WERI-Rb-1 (cell line): ENCODE data around the gene CMTM6.

Experiments used
- DNase-seq: peaks from one replicate; pipeline ENCODE4 v3.0.0-alpha.2; 2020
- H3K27ac ChIP-seq: fragments of 250-450 bp; sonication (Bioruptor Pico); 2 replicates; pipeline ENCODE4 v1.5.1; 2020; ENCODE audit warnings: mild to moderate bottlenecking, moderate library complexity
- H3K27me3 ChIP-seq: fragments of 250-450 bp; sonication (Bioruptor Pico); 2 replicates; pipeline ENCODE4 v1.5.1; 2021; ENCODE audit warnings: mild to moderate bottlenecking, low read depth, moderate library complexity; ENCODE audit not compliant: insufficient read depth, severe bottlenecking
- H3K36me3 ChIP-seq: fragments of 250-450 bp; sonication (Bioruptor Pico); 2 replicates; pipeline ENCODE4 v1.5.1; 2020; ENCODE audit warnings: mild to moderate bottlenecking, moderate library complexity
- H3K4me3 ChIP-seq: 2 replicates; pipeline ENCODE4 v1.5.1; 2011; ENCODE audit warnings: low read depth, mild to moderate bottlenecking, control low read depth, low read length
- H3K9me3 ChIP-seq: fragments of 250-450 bp; sonication (Bioruptor Pico); 2 replicates; pipeline ENCODE4 v1.5.1; 2021; ENCODE audit warnings: mild to moderate bottlenecking, moderate library complexity; ENCODE audit not compliant: severe bottlenecking
- CTCF ChIP-seq: IDR thresholded peaks from 2 replicates; pipeline ENCODE4 v1.5.1; 2011; ENCODE audit warnings: low read depth, mild to moderate bottlenecking, control low read depth, inconsistent platforms, low read length

The CMTM6 gene

GRCh38 chr3:32495085-32495484 is 7.6 kb downstream of the CMTM6 start:
- Histone ChIP-seq H3K4me3 (no peak overlapping the region), H3K27ac (no peak overlapping the region), H3K9me3 (no peaks in the 10 kb centered on the region), H3K27me3 (no peaks in the 10 kb centered on the region), H3K36me3 (no peaks in the 10 kb centered on the region)
- no peak for DNase-seq
- no peak for TF ChIP-seq CTCF

- H3K4me3 ChIP-seq: no peak overlapping the region
- H3K36me3 ChIP-seq: no peaks in the 10 kb centered on the region; the same call in 1 of the 2 replicates
- no peak overlapping the region for H3K27ac ChIP-seq
- TF ChIP-seq CTCF: no peak
- no peaks in the 10 kb centered on the region for H3K27me3 ChIP-seq
- DNase-seq: no peak
- H3K9me3 ChIP-seq: no peaks in the 10 kb centered on the region
Measured at GRCh38 chr3:32493437-32494414, 8.9 kb downstream of the CMTM6 start.

- Histone ChIP-seq H3K9me3 (no peaks in the 10 kb centered on the region), H3K36me3 (no peaks in the 10 kb centered on the region; the same call in 1 of the 2 replicates), H3K4me3 (no peak overlapping the region), H3K27ac (no peak overlapping the region), H3K27me3 (no peaks in the 10 kb centered on the region)
- no peak for DNase-seq
- no peak for TF ChIP-seq CTCF
Measured at GRCh38 chr3:32492684-32493436, 9.8 kb downstream of the CMTM6 start.

- TF ChIP-seq CTCF: no peak
- Histone ChIP-seq H3K27ac (no peak overlapping the region), H3K36me3 (peaks cover 1% of the 10 kb centered on the region), H3K9me3 (no peaks in the 10 kb centered on the region), H3K4me3 (no peak overlapping the region), H3K27me3 (no peaks in the 10 kb centered on the region)
- DNase-seq: no peak
Measured at GRCh38 chr3:32488474-32489008, 14.1 kb downstream of the CMTM6 start.

GRCh38 chr3:32487781-32488473 is 14.7 kb downstream of the CMTM6 start:
- Histone ChIP-seq H3K36me3 (peaks cover 5% of the 10 kb centered on the region), H3K9me3 (no peaks in the 10 kb centered on the region), H3K4me3 (no peak overlapping the region), H3K27ac (no peak overlapping the region), H3K27me3 (no peaks in the 10 kb centered on the region)
- no peak for TF ChIP-seq CTCF
- DNase-seq: no peak
